ENCODE results near the gene ST6GALNAC3.

GRCh38 chr1:76300556-76300955 lies 226.0 kb downstream of the ST6GALNAC3 start:
- TF ChIP-seq EZH2 (IDR thresholded peaks at IDR 0.05; ENCODE audit: borderline replicate concordance) (no peak), CTCF (IDR thresholded peaks at IDR 0.05; ENCODE audit: poor library complexity) (no peak)

Measured in hepatocyte (in vitro differentiated cells).